Measurements from ENCODE around the gene PDCD2L.
"Not testable (repeated sequence)": the region's sequence is repeated elsewhere in the genome, so short reads cannot be mapped to it uniquely, and the experiment has no call there.

PDCD2L gene

GRCh38 chr19:34370983-34371382 is 33.2 kb upstream of the PDCD2L start:
- no peak for FAIRE-seq
- no peak for DNase-seq (ENCODE audit: insufficient read length, low spot score)

- DNase-seq (ENCODE audit: insufficient read length, low spot score) (no peak), FAIRE-seq (no peak)
These were observed 30.5 kb upstream of the PDCD2L start for GRCh38 chr19:34373601-34374288.

- no peak for DNase-seq (ENCODE audit: insufficient read length, low spot score)
- FAIRE-seq, result no peak
These were observed 28.6 kb upstream of the PDCD2L start for GRCh38 chr19:34375598-34375997.

GRCh38 chr19:34380639-34381241 is 23.5 kb upstream of the PDCD2L start:
- FAIRE-seq, result no peak

GRCh38 chr19:34381399-34382251 is 22.6 kb upstream of the PDCD2L start:
- no peak for DNase-seq (ENCODE audit: insufficient read length, low spot score)
- FAIRE-seq, result no peak

More at GRCh38 chr19:34380639-34381241, 23.5 kb upstream of the PDCD2L start:
- no peak for DNase-seq (ENCODE audit: insufficient read length, low spot score)

GRCh38 chr19:34382471-34382870 is 21.7 kb upstream of the PDCD2L start:
- FAIRE-seq, result no peak
- no peak for DNase-seq (ENCODE audit: insufficient read length, low spot score)

- no peak for FAIRE-seq
- DNase-seq (ENCODE audit: insufficient read length, low spot score), result no peak
These were observed 20.6 kb upstream of the PDCD2L start for GRCh38 chr19:34383599-34383998.

GRCh38 chr19:34386645-34387445 is 17.4 kb upstream of the PDCD2L start:
- no peak for DNase-seq (ENCODE audit: insufficient read length, low spot score)
- no peak for FAIRE-seq

GRCh38 chr19:34387446-34387810 is 16.8 kb upstream of the PDCD2L start:
- FAIRE-seq (no peak), DNase-seq (ENCODE audit: insufficient read length, low spot score) (no peak)

GRCh38 chr19:34388745-34389144 is 15.5 kb upstream of the PDCD2L start:
- DNase-seq (ENCODE audit: insufficient read length, low spot score); FAIRE-seq: not testable (repeated sequence)

- FAIRE-seq (peak; percentile 13), DNase-seq (ENCODE audit: insufficient read length, low spot score) (no peak)
These were observed 12.4 kb upstream of the PDCD2L start for GRCh38 chr19:34391813-34392212.

- DNase-seq (ENCODE audit: insufficient read length, low spot score) (no peak), FAIRE-seq (no peak)
These were observed 11.2 kb upstream of the PDCD2L start for GRCh38 chr19:34393031-34393430.

- FAIRE-seq (no peak), DNase-seq (ENCODE audit: insufficient read length, low spot score) (no peak)
These were observed 10.6 kb upstream of the PDCD2L start for GRCh38 chr19:34393629-34394028.

GRCh38 chr19:34397853-34398252 is 6.3 kb upstream of the PDCD2L start:
- FAIRE-seq, result no peak
- no peak for DNase-seq (ENCODE audit: insufficient read length, low spot score)

- no peak for FAIRE-seq
- DNase-seq (ENCODE audit: insufficient read length, low spot score), result no peak
These were observed 4.3 kb upstream of the PDCD2L start for GRCh38 chr19:34399886-34400285.

GRCh38 chr19:34400844-34401243 is 3.4 kb upstream of the PDCD2L start:
- not testable (repeated sequence) for DNase-seq (ENCODE audit: insufficient read length, low spot score); FAIRE-seq

- FAIRE-seq (no peak), DNase-seq (ENCODE audit: insufficient read length, low spot score) (no peak)
These were observed 2.1 kb upstream of the PDCD2L start for GRCh38 chr19:34402074-34402600.

- DNase-seq (ENCODE audit: insufficient read length, low spot score) (no peak), FAIRE-seq (no peak)
These were observed 453 bp upstream of the PDCD2L start for GRCh38 chr19:34403784-34404108.

- DNase-seq (ENCODE audit: insufficient read length, low spot score) (no peak), FAIRE-seq (no peak)
These were observed 1.9 kb downstream of the PDCD2L start for GRCh38 chr19:34405892-34406660.

- no peak for DNase-seq (ENCODE audit: insufficient read length, low spot score)
- FAIRE-seq, result no peak
These were observed 4.2 kb downstream of the PDCD2L start for GRCh38 chr19:34408411-34408810.

Measured in HTR-8/SVneo (cell line).